Osteoblast (primary cell): ENCODE data around the gene CCT5. TPM values are rescaled to one million over a fixed set of nuclear protein-coding genes. Genes with fewer than 3 reads are reported as not detected.

Experiments used
- DNase-seq: peaks from one replicate; pipeline ENCODE4 v3.0.0; 2011; ENCODE audit warnings: low spot score, mixed read lengths; ENCODE audit not compliant: insufficient read length; ENCODE audit errors: missing footprints
- H2AFZ ChIP-seq: 2 replicates; pipeline ENCODE4 v1.6.0; 2011; ENCODE audit warnings: mild to moderate bottlenecking, low read length
- H3K27ac ChIP-seq: 2 replicates; pipeline ENCODE4 v1.5.1; 2011; ENCODE audit warnings: mild to moderate bottlenecking, low read depth, low read length, moderate library complexity
- H3K27me3 ChIP-seq: 2 replicates; pipeline ENCODE4 v1.6.0; 2012; ENCODE audit warnings: mild to moderate bottlenecking, control low read depth, inconsistent platforms, low read length, moderate library complexity; ENCODE audit not compliant: insufficient read depth
- H3K36me3 ChIP-seq: 2 replicates; pipeline ENCODE4 v1.5.1; 2011; ENCODE audit warnings: mild to moderate bottlenecking, low read length, control low read depth, moderate library complexity; ENCODE audit not compliant: insufficient read depth
- H3K4me1 ChIP-seq: 2 replicates; pipeline ENCODE4 v1.5.1; 2011; ENCODE audit warnings: mild to moderate bottlenecking, low read length, control low read depth, moderate library complexity; ENCODE audit not compliant: insufficient read depth
- H3K4me2 ChIP-seq: 2 replicates; pipeline ENCODE4 v1.6.0; 2011; ENCODE audit warnings: mild to moderate bottlenecking, low read length; ENCODE audit not compliant: insufficient read depth
- H3K4me3 ChIP-seq: fragments of 200-600 bp; sonication (generic); 3 replicates; pipeline ENCODE4 v1.5.1; 2012; ENCODE audit warnings: mild to moderate bottlenecking, low read length, inconsistent platforms; ENCODE audit not compliant: insufficient read depth
- H3K79me2 ChIP-seq: 2 replicates; pipeline ENCODE4 v1.6.0; 2012; ENCODE audit warnings: mild to moderate bottlenecking, low read length, control low read depth, inconsistent platforms; ENCODE audit not compliant: insufficient read depth
- H3K9me3 ChIP-seq: 2 replicates; pipeline ENCODE4 v1.5.1; 2011; ENCODE audit warnings: low read depth, low read length, control low read depth
- H4K20me1 ChIP-seq: 2 replicates; pipeline ENCODE4 v1.6.0; 2012; ENCODE audit warnings: mild to moderate bottlenecking, low read length, control low read depth; ENCODE audit not compliant: insufficient read depth
- total RNA-seq: library from RNA; depleted of rRNA; stranded (reverse); fragments of >200 nt; gene quantifications from 2 replicates; pipeline ENCODE4 v1.2.3, GENCODE V29; 2012
- TF ChIP-seq, protein P1 (sequence below): IDR thresholded peaks from 2 replicates; pipeline ENCODE4 v1.5.1; 2011; ENCODE audit warnings: mild to moderate bottlenecking, low read depth, low read length, moderate library complexity; ENCODE audit errors: extremely low read depth

The CCT5 gene
- total RNA-seq, 1 donor, result 237 TPM

DNA sequence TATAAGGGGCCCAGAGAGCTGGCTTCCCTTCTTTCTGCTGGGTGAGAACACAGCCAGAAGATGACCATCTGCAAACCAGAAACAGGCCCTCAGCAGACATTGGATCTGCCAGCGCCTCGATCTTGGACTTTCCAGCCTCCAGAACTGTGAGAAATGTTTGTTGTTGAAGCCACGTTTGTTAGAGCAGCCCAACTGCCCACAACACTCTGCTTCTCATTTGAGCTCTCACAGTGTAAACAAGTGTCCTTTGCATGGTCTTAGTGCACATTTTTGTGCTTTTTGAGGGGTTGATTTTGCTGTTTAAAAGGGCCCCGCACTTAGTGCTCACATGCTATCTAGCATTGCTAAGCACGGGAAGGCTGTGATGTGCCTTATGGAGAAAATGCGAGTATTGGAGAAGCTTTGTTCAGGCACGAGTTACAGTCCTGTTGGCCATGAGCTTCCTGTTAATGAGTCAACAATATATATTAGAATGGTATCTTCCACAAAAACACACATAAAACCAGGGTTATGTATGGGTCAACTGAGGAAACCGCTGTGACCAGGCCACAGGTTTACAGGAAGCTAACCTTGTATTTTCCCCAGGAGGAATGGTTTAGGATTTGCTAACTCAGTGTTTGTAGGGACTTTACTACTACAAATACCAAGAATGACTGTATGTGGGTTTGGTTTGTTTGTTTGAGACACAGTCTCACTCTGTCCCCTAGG is 45.7 kb downstream of the CCT5 start:
- Histone ChIP-seq H3K36me3 (no peaks in the 10 kb centered on the region), H3K9me3 (no peaks in the 10 kb centered on the region), H3K4me2 (no peak overlapping the region), H3K4me3 (no peak overlapping the region), H3K4me1 (no peaks in the 10 kb centered on the region), H2AFZ (no peak overlapping the region), H4K20me1 (no peaks in the 10 kb centered on the region), H3K27me3 (no peaks in the 10 kb centered on the region), H3K79me2 (peaks cover 2% of the 10 kb centered on the region), H3K27ac (no peak overlapping the region)
- TF ChIP-seq, protein P1, sequence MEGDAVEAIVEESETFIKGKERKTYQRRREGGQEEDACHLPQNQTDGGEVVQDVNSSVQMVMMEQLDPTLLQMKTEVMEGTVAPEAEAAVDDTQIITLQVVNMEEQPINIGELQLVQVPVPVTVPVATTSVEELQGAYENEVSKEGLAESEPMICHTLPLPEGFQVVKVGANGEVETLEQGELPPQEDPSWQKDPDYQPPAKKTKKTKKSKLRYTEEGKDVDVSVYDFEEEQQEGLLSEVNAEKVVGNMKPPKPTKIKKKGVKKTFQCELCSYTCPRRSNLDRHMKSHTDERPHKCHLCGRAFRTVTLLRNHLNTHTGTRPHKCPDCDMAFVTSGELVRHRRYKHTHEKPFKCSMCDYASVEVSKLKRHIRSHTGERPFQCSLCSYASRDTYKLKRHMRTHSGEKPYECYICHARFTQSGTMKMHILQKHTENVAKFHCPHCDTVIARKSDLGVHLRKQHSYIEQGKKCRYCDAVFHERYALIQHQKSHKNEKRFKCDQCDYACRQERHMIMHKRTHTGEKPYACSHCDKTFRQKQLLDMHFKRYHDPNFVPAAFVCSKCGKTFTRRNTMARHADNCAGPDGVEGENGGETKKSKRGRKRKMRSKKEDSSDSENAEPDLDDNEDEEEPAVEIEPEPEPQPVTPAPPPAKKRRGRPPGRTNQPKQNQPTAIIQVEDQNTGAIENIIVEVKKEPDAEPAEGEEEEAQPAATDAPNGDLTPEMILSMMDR, result no peak
- DNase-seq, result no peak

DNA sequence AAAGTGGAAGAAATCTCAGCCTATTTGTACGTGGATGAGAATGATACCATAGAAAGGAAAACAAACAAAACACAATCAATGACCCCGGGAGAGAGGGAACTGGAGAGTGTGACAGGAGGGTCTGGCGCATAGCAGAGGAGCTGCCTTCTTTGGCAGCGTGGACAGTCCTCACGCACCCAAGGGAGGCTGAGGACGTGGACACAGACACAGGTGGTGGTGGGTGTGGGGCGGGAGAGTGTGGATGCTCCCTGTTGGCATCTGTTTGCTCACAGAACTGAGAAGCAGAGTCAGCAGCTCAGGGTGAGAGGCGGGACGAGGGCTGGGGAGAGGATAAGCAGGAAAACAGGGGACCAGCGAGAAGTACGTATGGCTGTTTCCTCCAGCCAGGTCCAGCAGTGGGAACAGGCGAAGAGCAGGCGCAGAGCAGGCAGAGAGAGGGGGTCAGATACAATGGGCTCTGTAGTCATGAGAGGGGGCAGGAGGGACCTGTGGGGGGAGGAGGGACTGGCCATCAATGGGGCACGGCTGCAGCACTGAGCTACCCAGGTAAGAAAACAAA is 47.6 kb downstream of the CCT5 start:
- TF ChIP-seq, protein P1, result no peak

DNA sequence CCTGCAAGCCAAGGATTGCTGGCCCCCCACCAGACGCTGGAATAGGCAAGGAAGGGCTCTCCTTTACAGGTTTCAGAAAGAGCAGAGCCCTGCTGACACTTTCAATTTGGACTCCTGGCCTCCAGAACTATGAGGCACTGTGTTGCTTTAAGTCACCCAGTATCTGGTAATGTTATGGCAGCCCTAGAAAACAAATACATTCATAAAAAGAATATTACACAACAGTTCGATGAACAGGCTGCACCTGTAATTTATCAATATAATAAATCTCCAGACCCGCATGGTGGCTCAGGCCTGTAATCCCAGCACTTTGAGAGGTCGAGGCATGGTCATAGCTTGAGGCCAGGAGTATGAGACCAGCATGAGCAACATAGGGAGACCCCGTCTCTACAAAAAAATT is 50.2 kb downstream of the CCT5 start:
- TF ChIP-seq, protein P1, result no peak
- Histone ChIP-seq H3K79me2 (peaks cover 5% of the 10 kb centered on the region), H3K27ac (no peak overlapping the region), H2AFZ (no peak overlapping the region), H4K20me1 (peaks cover 2% of the 10 kb centered on the region), H3K4me1 (no peaks in the 10 kb centered on the region), H3K27me3 (no peaks in the 10 kb centered on the region), H3K4me3 (no peak overlapping the region), H3K4me2 (no peak overlapping the region), H3K9me3 (no peaks in the 10 kb centered on the region), H3K36me3 (no peaks in the 10 kb centered on the region)
- DNase-seq, result no peak

More for the DNA sequence above, 47.6 kb downstream of the CCT5 start:
- H3K27me3 ChIP-seq, result no peaks in the 10 kb centered on the region
- no peaks in the 10 kb centered on the region for H3K9me3 ChIP-seq
- H3K36me3 ChIP-seq, result no peaks in the 10 kb centered on the region
- no peak overlapping the region for H3K4me2 ChIP-seq
- H3K27ac ChIP-seq, result no peak overlapping the region
- H3K79me2 ChIP-seq, result peaks cover 2% of the 10 kb centered on the region
- H3K4me3 ChIP-seq, result no peak overlapping the region
- no peak for DNase-seq
- H3K4me1 ChIP-seq, result no peaks in the 10 kb centered on the region
- no peaks in the 10 kb centered on the region for H4K20me1 ChIP-seq
- H2AFZ ChIP-seq, result no peak overlapping the region

DNA sequence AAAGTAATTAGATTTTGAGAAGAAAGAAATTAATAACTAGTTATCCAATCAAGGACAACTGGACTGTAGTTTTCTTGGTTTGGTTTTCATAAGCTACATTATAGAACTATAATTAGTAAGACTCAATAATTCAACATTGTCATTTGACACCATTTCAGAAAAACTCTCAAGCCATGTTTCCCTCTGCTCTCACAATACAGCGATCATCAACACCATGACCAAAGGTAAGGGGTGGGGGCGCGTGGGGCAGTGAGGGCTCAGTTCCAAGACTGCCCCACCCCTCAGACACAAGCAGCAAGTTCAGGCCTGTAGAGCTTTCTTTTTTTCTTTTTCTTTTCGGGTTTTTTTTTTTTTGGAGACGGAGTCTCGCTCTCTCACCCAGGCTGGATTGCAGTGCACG is 51.2 kb downstream of the CCT5 start:
- H4K20me1 ChIP-seq, result peaks cover 2% of the 10 kb centered on the region
- TF ChIP-seq, protein P1, result no peak
- no peak overlapping the region for H3K4me2 ChIP-seq
- no peaks in the 10 kb centered on the region for H3K27me3 ChIP-seq
- no peak for DNase-seq
- no peaks in the 10 kb centered on the region for H3K4me1 ChIP-seq
- no peak overlapping the region for H3K4me3 ChIP-seq
- no peaks in the 10 kb centered on the region for H3K36me3 ChIP-seq
- no peak overlapping the region for H2AFZ ChIP-seq
- H3K27ac ChIP-seq, result no peak overlapping the region
- H3K9me3 ChIP-seq, result no peaks in the 10 kb centered on the region
- H3K79me2 ChIP-seq, result peaks cover 6% of the 10 kb centered on the region
